ENCODE data around the gene ZNF425.

ZNF425 gene

GRCh38 chr7:149125189-149125862 lies 798 bp downstream of the ZNF425 start:
- Histone ChIP-seq H3K9me3 (ENCODE audit: insufficient read depth, low read length, severe bottlenecking) (peaks cover 1% of the 10 kb centered on the region), H4K20me1 (ENCODE audit: insufficient read depth, low read length) (no peaks in the 10 kb centered on the region), H2AFZ (ENCODE audit: low read depth, low read length) (peak overlapping the region; percentile 92), H3K4me1 (ENCODE audit: insufficient read depth, low read length) (peaks cover 20% of the 10 kb centered on the region), H3K36me3 (ENCODE audit: insufficient read depth, low read length) (peaks cover 28% of the 10 kb centered on the region), H3K4me3 (ENCODE audit: low read depth in 1 of 2, low read length in 2 of 2) (peak overlapping the region; percentile 92 to 99), H3K4me2 (ENCODE audit: insufficient read depth, low read length) (peak overlapping the region; percentile 86), H3K27ac (ENCODE audit: low read length) (peak overlapping the region; percentile 92), H3K9ac (ENCODE audit: low read depth, low read length) (peak overlapping the region; percentile 99), H3K79me2 (ENCODE audit: insufficient read depth, low read length) (peaks cover 37% of the 10 kb centered on the region), H3K27me3 (ENCODE audit: insufficient read depth, low read length, poor library complexity) (no peaks in the 10 kb centered on the region)
- peak; percentile 17 for DNase-seq
- no peak for TF ChIP-seq CTCF (IDR thresholded peaks at IDR 0.05; ENCODE audit: borderline replicate concordance, extremely low read depth, low read length, poor library complexity, severe bottlenecking)
- no peak for TF ChIP-seq EZH2 (IDR thresholded peaks at IDR 0.05; ENCODE audit: borderline replicate concordance, low read depth, low read length, severe bottlenecking)
- ATAC-seq (ENCODE audit: insufficient read depth, low read depth) = no peak

- no peak overlapping the region for H3K4me2 ChIP-seq (ENCODE audit: insufficient read depth, low read length)
- DNase-seq = no peak
- H3K27me3 ChIP-seq (ENCODE audit: insufficient read depth, low read length, poor library complexity) = no peaks in the 10 kb centered on the region
- no peaks in the 10 kb centered on the region for H4K20me1 ChIP-seq (ENCODE audit: insufficient read depth, low read length)
- no peak overlapping the region for H2AFZ ChIP-seq (ENCODE audit: low read depth, low read length)
- H3K4me3 ChIP-seq (ENCODE audit: low read depth in 1 of 2, low read length in 2 of 2) = no peak overlapping the region
- no peaks in the 10 kb centered on the region for H3K4me1 ChIP-seq (ENCODE audit: insufficient read depth, low read length)
- TF ChIP-seq CTCF (IDR thresholded peaks at IDR 0.05; ENCODE audit: borderline replicate concordance, extremely low read depth, low read length, poor library complexity, severe bottlenecking) = no peak
- TF ChIP-seq EZH2 (IDR thresholded peaks at IDR 0.05; ENCODE audit: borderline replicate concordance, low read depth, low read length, severe bottlenecking) = no peak
- H3K9me3 ChIP-seq (ENCODE audit: insufficient read depth, low read length, severe bottlenecking) = no peaks in the 10 kb centered on the region
- H3K36me3 ChIP-seq (ENCODE audit: insufficient read depth, low read length) = no peaks in the 10 kb centered on the region
- H3K27ac ChIP-seq (ENCODE audit: low read length) = no peak overlapping the region
- no peaks in the 10 kb centered on the region for H3K79me2 ChIP-seq (ENCODE audit: insufficient read depth, low read length)
- ATAC-seq (ENCODE audit: insufficient read depth, low read depth) = no peak
- H3K9ac ChIP-seq (ENCODE audit: low read depth, low read length) = no peak overlapping the region
Measured at GRCh38 chr7:149109969-149110368, 16.2 kb downstream of the ZNF425 start.

DNA sequence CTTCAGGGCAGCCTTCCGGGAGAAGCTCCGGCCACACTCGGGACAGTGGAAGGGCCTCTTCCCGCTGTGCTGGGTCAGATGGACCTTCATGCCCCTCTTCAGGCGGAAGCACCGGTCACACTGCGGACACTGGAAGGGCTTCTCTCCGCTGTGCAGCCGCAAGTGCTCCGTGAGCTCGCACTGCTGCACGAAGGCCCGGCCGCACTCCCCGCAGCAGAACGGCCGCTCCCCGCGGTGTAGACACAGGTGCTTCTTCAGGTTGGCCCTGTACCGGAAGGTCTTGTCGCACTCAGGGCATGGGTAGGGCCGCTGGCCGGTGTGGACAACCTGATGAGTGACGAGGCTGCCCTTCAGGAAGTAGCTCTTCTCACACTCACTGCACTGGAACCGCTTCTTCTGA lies 21.4 kb downstream of the ZNF425 start:
- Histone ChIP-seq H3K27me3 (ENCODE audit: insufficient read depth, low read length, poor library complexity) (no peaks in the 10 kb centered on the region), H3K36me3 (ENCODE audit: insufficient read depth, low read length) (no peaks in the 10 kb centered on the region), H3K9me3 (ENCODE audit: insufficient read depth, low read length, severe bottlenecking) (no peaks in the 10 kb centered on the region), H3K4me2 (ENCODE audit: insufficient read depth, low read length) (no peak overlapping the region), H2AFZ (ENCODE audit: low read depth, low read length) (no peak overlapping the region), H3K4me1 (ENCODE audit: insufficient read depth, low read length) (no peaks in the 10 kb centered on the region), H3K4me3 (ENCODE audit: low read depth in 1 of 2, low read length in 2 of 2) (no peak overlapping the region), H3K27ac (ENCODE audit: low read length) (no peak overlapping the region), H3K9ac (ENCODE audit: low read depth, low read length) (no peak overlapping the region), H3K79me2 (ENCODE audit: insufficient read depth, low read length) (no peaks in the 10 kb centered on the region), H4K20me1 (ENCODE audit: insufficient read depth, low read length) (no peaks in the 10 kb centered on the region)
- no peak for TF ChIP-seq EZH2 (IDR thresholded peaks at IDR 0.05; ENCODE audit: borderline replicate concordance, low read depth, low read length, severe bottlenecking)
- no peak for TF ChIP-seq CTCF (IDR thresholded peaks at IDR 0.05; ENCODE audit: borderline replicate concordance, extremely low read depth, low read length, poor library complexity, severe bottlenecking)
- ATAC-seq (ENCODE audit: insufficient read depth, low read depth) (no peak), DNase-seq (no peak)

Data from DND-41 (cell line).